ENCODE measurements around the gene SHMT2. TPM values are rescaled to one million over a fixed set of nuclear protein-coding genes. Genes with fewer than 3 reads are reported as not detected.

SHMT2 gene
- total RNA-seq, 1 donor from 2014 or later = 162 TPM

- no peaks in the 10 kb centered on the region for H3K9me3 Mint-ChIP-seq (ENCODE audit: low read depth)
- no peak overlapping the region for H3K27ac Mint-ChIP-seq
Measured at GRCh38 chr12:57188090-57188425, 41.5 kb upstream of the SHMT2 start.

GRCh38 chr12:57190037-57190436 lies 39.5 kb upstream of the SHMT2 start:
- Mint-ChIP-seq H3K27ac (no peak overlapping the region), H3K4me1 (ENCODE audit: low read depth) (no peaks in the 10 kb centered on the region), H3K27me3 (no peaks in the 10 kb centered on the region), H3K9me3 (ENCODE audit: low read depth) (no peaks in the 10 kb centered on the region), H3K4me3 (ENCODE audit: low read depth) (no peak overlapping the region), H3K36me3 (ENCODE audit: insufficient read depth) (peaks cover 22% of the 10 kb centered on the region)
- DNase-seq (ENCODE audit: low spot score, unreplicated experiment) = no peak
- no peak for TF ChIP-seq CTCF (IDR thresholded peaks at IDR 0.05; ENCODE audit: unreplicated experiment)

More at GRCh38 chr12:57188090-57188425, 41.5 kb upstream of the SHMT2 start:
- no peak overlapping the region for H3K4me3 Mint-ChIP-seq (ENCODE audit: low read depth)
- no peak for DNase-seq (ENCODE audit: low spot score, unreplicated experiment)
- H3K36me3 Mint-ChIP-seq (ENCODE audit: insufficient read depth) = peaks cover 23% of the 10 kb centered on the region
- TF ChIP-seq CTCF (IDR thresholded peaks at IDR 0.05; ENCODE audit: unreplicated experiment) = no peak
- H3K27me3 Mint-ChIP-seq = no peaks in the 10 kb centered on the region
- H3K4me1 Mint-ChIP-seq (ENCODE audit: low read depth) = no peaks in the 10 kb centered on the region

- Mint-ChIP-seq H3K27me3 (no peaks in the 10 kb centered on the region), H3K4me1 (ENCODE audit: low read depth) (no peaks in the 10 kb centered on the region), H3K36me3 (ENCODE audit: insufficient read depth) (peaks cover 22% of the 10 kb centered on the region), H3K27ac (no peak overlapping the region), H3K4me3 (ENCODE audit: low read depth) (no peak overlapping the region), H3K9me3 (ENCODE audit: low read depth) (no peaks in the 10 kb centered on the region)
- no peak for DNase-seq (ENCODE audit: low spot score, unreplicated experiment)
- TF ChIP-seq CTCF (IDR thresholded peaks at IDR 0.05; ENCODE audit: unreplicated experiment) = no peak
Measured at GRCh38 chr12:57190821-57191220, 38.7 kb upstream of the SHMT2 start.

GRCh38 chr12:57191410-57191809 lies 38.1 kb upstream of the SHMT2 start:
- no peaks in the 10 kb centered on the region for H3K9me3 Mint-ChIP-seq (ENCODE audit: low read depth)
- no peaks in the 10 kb centered on the region for H3K4me1 Mint-ChIP-seq (ENCODE audit: low read depth)
- H3K4me3 Mint-ChIP-seq (ENCODE audit: low read depth) = no peak overlapping the region
- no peaks in the 10 kb centered on the region for H3K27me3 Mint-ChIP-seq
- H3K27ac Mint-ChIP-seq = no peak overlapping the region
- no peak for DNase-seq (ENCODE audit: low spot score, unreplicated experiment)
- no peak for TF ChIP-seq CTCF (IDR thresholded peaks at IDR 0.05; ENCODE audit: unreplicated experiment)
- peaks cover 23% of the 10 kb centered on the region for H3K36me3 Mint-ChIP-seq (ENCODE audit: insufficient read depth)

GRCh38 chr12:57192920-57193319 lies 36.6 kb upstream of the SHMT2 start:
- Mint-ChIP-seq H3K27ac (no peak overlapping the region), H3K4me1 (ENCODE audit: low read depth) (no peaks in the 10 kb centered on the region), H3K36me3 (ENCODE audit: insufficient read depth) (peaks cover 22% of the 10 kb centered on the region), H3K27me3 (no peaks in the 10 kb centered on the region), H3K4me3 (ENCODE audit: low read depth) (no peak overlapping the region), H3K9me3 (ENCODE audit: low read depth) (no peaks in the 10 kb centered on the region)
- DNase-seq (ENCODE audit: low spot score, unreplicated experiment) = no peak
- TF ChIP-seq CTCF (IDR thresholded peaks at IDR 0.05; ENCODE audit: unreplicated experiment) = no peak
